ENCODE results near the gene PTPRJ. TPM values are rescaled to one million over a fixed set of nuclear protein-coding genes. Genes with fewer than 3 reads are reported as not detected.
A peak's percentile ranks its signal among the peaks of the same experiment; 100 is the strongest.

Gene PTPRJ
- total and polyA plus RNA-seq, 2 of the 4 experiments (the other 2 are of a cell fraction), result 5.6 to 14.9 TPM

DNA sequence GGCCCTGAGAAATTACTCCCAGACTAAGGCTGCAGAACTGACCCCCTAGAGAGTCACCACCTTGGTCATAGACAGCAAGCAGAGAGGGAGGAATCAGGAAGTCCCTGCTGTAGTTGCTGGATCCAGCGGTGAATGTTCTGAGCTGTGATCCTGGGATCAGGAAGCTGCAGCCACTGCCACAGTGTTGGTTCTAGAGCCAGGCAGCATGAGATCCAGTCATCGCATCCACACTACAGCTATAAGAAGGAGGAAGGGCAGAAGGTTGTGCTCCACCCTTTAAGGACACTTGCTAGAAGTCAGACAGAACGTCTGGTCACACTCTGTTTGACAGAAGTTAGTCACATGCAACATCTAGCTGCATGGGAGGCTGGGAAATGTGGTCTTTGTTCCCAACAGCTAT, 131.5 kb downstream of the PTPRJ start:
- peaks cover 3% of the 10 kb centered on the region for H3K9me3 ChIP-seq (ENCODE audit: control insufficient read depth, insufficient read depth, low read length)
- H3K4ac ChIP-seq (ENCODE audit: low read depth, low read length), result no peak overlapping the region; the same call in 1 of the 2 replicates
- H2BK5ac ChIP-seq (ENCODE audit: low read depth, low read length, poor library complexity, severe bottlenecking), result no peak overlapping the region
- H4K91ac ChIP-seq (ENCODE audit: insufficient read depth, low read depth, low read length), result no peak overlapping the region
- ATAC-seq (ENCODE audit: low read depth) (no peak), DNase-seq (no peak)
- no peak overlapping the region for H3K18ac ChIP-seq (ENCODE audit: low read depth, low read length)
- no peak overlapping the region for H2BK15ac ChIP-seq (ENCODE audit: low read depth, low read length)
- peaks cover 3% of the 10 kb centered on the region; the same call in 1 of the 2 replicates for H4K20me1 ChIP-seq (ENCODE audit: insufficient read depth, low read length)
- ChIA-PET CTCF (interaction anchor here (1.8 kb wide), 1 partner anchor 177 kb away, joined by 8 read pairs; no protein-coding TSS in a partner anchor), POLR2A (ENCODE audit: unreplicated experiment) (interaction anchor here (0.6 kb wide), 1 partner anchor 180 kb away, joined by 3 read pairs; no protein-coding TSS in a partner anchor)
- in situ Hi-C loops (cut with MboI; ENCODE audit: low sequenced_read_pairs), result loop anchor here (5.0 kb wide), 1 partner anchor 180 kb away; no protein-coding TSS in a partner anchor
- peaks cover 7% of the 10 kb centered on the region; the same call in 1 of the 2 replicates for H3K9me1 ChIP-seq (ENCODE audit: insufficient read depth, low read length)
- H3K9ac ChIP-seq (ENCODE audit: low read depth, low read length), result no peak overlapping the region
- peak overlapping the region; percentile 40 for H2AK9ac ChIP-seq (replicated peaks; ENCODE audit: low read depth, low read length, poor library complexity)
- no peak overlapping the region for H2BK20ac ChIP-seq (ENCODE audit: low read depth, low read length)
- peaks cover 9% of the 10 kb centered on the region for H3K4me1 ChIP-seq (ENCODE audit: control insufficient read depth, insufficient read depth, low read length)
- no peaks in the 10 kb centered on the region for H3K36me3 ChIP-seq (ENCODE audit: control insufficient read depth, insufficient read depth, low read length)
- intact Hi-C loops (cut with micrococcal nuclease), result no loop called here
- H3K14ac ChIP-seq (replicated peaks; ENCODE audit: low read depth, low read length), result no peak overlapping the region
- H2AFZ ChIP-seq (replicated peaks; ENCODE audit: low read length, poor library complexity), result no peak overlapping the region
- H4K5ac ChIP-seq (ENCODE audit: low read depth, low read length), result no peak overlapping the region
- no peak for TF ChIP-seq MXI1 (IDR thresholded peaks at IDR 0.05; ENCODE audit: borderline replicate concordance, low read depth, low read length)
- no peak for TF ChIP-seq MAZ (IDR thresholded peaks at IDR 0.05; ENCODE audit: borderline replicate concordance, low read depth, low read length)
- no peak for TF ChIP-seq CEBPB (IDR thresholded peaks at IDR 0.05; ENCODE audit: low read depth, low read length)
- no peak for TF ChIP-seq NFE2L2 (IDR thresholded peaks at IDR 0.05; ENCODE audit: low read depth, low read length)
- no peak for TF ChIP-seq SMC3 (IDR thresholded peaks at IDR 0.05; ENCODE audit: low read depth, low read length)
- TF ChIP-seq CHD1 (IDR thresholded peaks at IDR 0.05; ENCODE audit: low read depth, low read length), result no peak
- TF ChIP-seq POLR2A (IDR thresholded peaks at IDR 0.05; ENCODE audit: low read depth, low read length), result no peak
- TF ChIP-seq, protein P1, sequence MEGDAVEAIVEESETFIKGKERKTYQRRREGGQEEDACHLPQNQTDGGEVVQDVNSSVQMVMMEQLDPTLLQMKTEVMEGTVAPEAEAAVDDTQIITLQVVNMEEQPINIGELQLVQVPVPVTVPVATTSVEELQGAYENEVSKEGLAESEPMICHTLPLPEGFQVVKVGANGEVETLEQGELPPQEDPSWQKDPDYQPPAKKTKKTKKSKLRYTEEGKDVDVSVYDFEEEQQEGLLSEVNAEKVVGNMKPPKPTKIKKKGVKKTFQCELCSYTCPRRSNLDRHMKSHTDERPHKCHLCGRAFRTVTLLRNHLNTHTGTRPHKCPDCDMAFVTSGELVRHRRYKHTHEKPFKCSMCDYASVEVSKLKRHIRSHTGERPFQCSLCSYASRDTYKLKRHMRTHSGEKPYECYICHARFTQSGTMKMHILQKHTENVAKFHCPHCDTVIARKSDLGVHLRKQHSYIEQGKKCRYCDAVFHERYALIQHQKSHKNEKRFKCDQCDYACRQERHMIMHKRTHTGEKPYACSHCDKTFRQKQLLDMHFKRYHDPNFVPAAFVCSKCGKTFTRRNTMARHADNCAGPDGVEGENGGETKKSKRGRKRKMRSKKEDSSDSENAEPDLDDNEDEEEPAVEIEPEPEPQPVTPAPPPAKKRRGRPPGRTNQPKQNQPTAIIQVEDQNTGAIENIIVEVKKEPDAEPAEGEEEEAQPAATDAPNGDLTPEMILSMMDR (conservative IDR thresholded peaks at IDR 0.05; ENCODE audit: low read depth, low read length), result no peak
- no peak for TF ChIP-seq MAFK (IDR thresholded peaks at IDR 0.05; ENCODE audit: low read depth, low read length)
- TF ChIP-seq RAD21 (IDR thresholded peaks at IDR 0.05; ENCODE audit: low read length), result no peak
- TF ChIP-seq, protein P2, sequence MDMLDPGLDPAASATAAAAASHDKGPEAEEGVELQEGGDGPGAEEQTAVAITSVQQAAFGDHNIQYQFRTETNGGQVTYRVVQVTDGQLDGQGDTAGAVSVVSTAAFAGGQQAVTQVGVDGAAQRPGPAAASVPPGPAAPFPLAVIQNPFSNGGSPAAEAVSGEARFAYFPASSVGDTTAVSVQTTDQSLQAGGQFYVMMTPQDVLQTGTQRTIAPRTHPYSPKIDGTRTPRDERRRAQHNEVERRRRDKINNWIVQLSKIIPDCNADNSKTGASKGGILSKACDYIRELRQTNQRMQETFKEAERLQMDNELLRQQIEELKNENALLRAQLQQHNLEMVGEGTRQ (IDR thresholded peaks at IDR 0.05; ENCODE audit: low read depth, low read length), result no peak
- TF ChIP-seq, protein P3, sequence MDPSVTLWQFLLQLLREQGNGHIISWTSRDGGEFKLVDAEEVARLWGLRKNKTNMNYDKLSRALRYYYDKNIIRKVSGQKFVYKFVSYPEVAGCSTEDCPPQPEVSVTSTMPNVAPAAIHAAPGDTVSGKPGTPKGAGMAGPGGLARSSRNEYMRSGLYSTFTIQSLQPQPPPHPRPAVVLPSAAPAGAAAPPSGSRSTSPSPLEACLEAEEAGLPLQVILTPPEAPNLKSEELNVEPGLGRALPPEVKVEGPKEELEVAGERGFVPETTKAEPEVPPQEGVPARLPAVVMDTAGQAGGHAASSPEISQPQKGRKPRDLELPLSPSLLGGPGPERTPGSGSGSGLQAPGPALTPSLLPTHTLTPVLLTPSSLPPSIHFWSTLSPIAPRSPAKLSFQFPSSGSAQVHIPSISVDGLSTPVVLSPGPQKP (IDR thresholded peaks at IDR 0.05; ENCODE audit: borderline replicate concordance, low read depth, low read length), result no peak
- TF ChIP-seq BHLHE40 (IDR thresholded peaks at IDR 0.05; ENCODE audit: low read depth, low read length), result no peak
- TF ChIP-seq RFX5 (IDR thresholded peaks at IDR 0.05; ENCODE audit: low read depth, low read length), result no peak
- no peak for TF ChIP-seq RCOR1 (IDR thresholded peaks at IDR 0.05; ENCODE audit: insufficient replicate concordance, low read length)
- no peak for TF ChIP-seq FOS (IDR thresholded peaks at IDR 0.05; ENCODE audit: low read depth, low read length)
- no TSS peak for BruUV-seq (replicated peaks)
- H3K27ac ChIP-seq (ENCODE audit: insufficient read depth, low read length), result no peak overlapping the region
- no peaks in the 10 kb centered on the region for H3K27me3 ChIP-seq (ENCODE audit: control insufficient read depth, insufficient read depth, low read length)
- dilution Hi-C loops (cut with HindIII; ENCODE audit: low sequenced_read_pairs, unreplicated experiment), result no loop called here
- no peak overlapping the region for H2BK120ac ChIP-seq (ENCODE audit: low read depth, low read length)
- H3K56ac ChIP-seq (ENCODE audit: extremely low read depth, insufficient read depth, low read length), result no peak overlapping the region
- 100% methylated on average over 1 of the region's 3 CpGs; no CpG with 5 or more reads in 1 of the 2 experiments for WGBS, 2 experiments (ENCODE audit: extremely low coverage in 2 of 2, insufficient read length in 1 of 2)
- no peak overlapping the region for H3K23ac ChIP-seq (ENCODE audit: low read depth, low read length)
- peaks cover 9 to 40% of the 10 kb centered on the region in 2 experiments for H3K79me1 ChIP-seq (ENCODE audit: low read depth in 1 of 2, low read length in 2 of 2)
- H3K4me3 ChIP-seq (ENCODE audit: insufficient read depth, low read depth, low read length), result no peak overlapping the region
- no peak overlapping the region for H4K8ac ChIP-seq (ENCODE audit: low read depth in 2 of 2, low read length in 2 of 2)
- no peak overlapping the region for H2AK5ac ChIP-seq (ENCODE audit: low read depth, low read length)
- no peak overlapping the region for H3K4me2 ChIP-seq (ENCODE audit: low read depth, low read length)
